Transverse colon (tissue), 4 donors: ENCODE data around the gene HHLA2. TPM values are rescaled to one million over a fixed set of nuclear protein-coding genes. Genes with fewer than 3 reads are reported as not detected.

Source experiments
- DNase-seq: peaks from one replicate; pipeline ENCODE4 v3.0.0-alpha.2; 2019
- H3K27ac ChIP-seq, 4 donors: fragments of 200-600 bp; sonication (generic); 2 replicates each; pipeline ENCODE4 v1.5.1; 2016 to 2018; ENCODE audit warnings: inconsistent platforms in 4 of 4
- H3K27me3 ChIP-seq: fragments of 200-600 bp; sonication (generic); 2 replicates; pipeline ENCODE4 v1.5.1; 2017; ENCODE audit warnings: inconsistent platforms
- H3K36me3 ChIP-seq, 4 donors: fragments of 200-600 bp; sonication (generic); 2 replicates each; pipeline ENCODE4 v1.5.1; 2017 to 2019; ENCODE audit warnings: inconsistent platforms in 4 of 4
- H3K4me1 ChIP-seq, 4 donors: fragments of 200-600 bp; sonication (generic); 2 replicates each; pipeline ENCODE4 v1.5.1; 2017 to 2020; ENCODE audit warnings: inconsistent platforms in 4 of 4
- H3K4me3 ChIP-seq, 4 donors: fragments of 200-600 bp; sonication (generic); 1 replicate in 1 of 4; 2 replicates in 3 of 4; pipeline versions ENCODE4 v1.5.1 to v1.6.1; 2017 to 2019; ENCODE audit warnings: inconsistent platforms in 4 of 4
- H3K9me3 ChIP-seq, 2 donors: fragments of 200-600 bp; sonication (generic); 2 replicates each; pipeline ENCODE4 v1.5.1; 2017 to 2019; ENCODE audit warnings: inconsistent platforms in 2 of 2
- CTCF ChIP-seq, 5 experiments: fragments of 200-600 bp in 3 of 5; fragments of 450-650 bp in 2 of 5; sonication (generic) in 3 of 5; IDR thresholded peaks; 1 replicate in 2 of 5; 2 replicates in 3 of 5; pipeline ENCODE4 v1.5.1; 2016 to 2017; ENCODE audit warnings: antibody characterized with exemption in 5 of 5, inconsistent platforms in 3 of 5, mild to moderate bottlenecking in 2 of 5, moderate library complexity in 1 of 5
- EP300 ChIP-seq: sonication (generic); formaldehyde crosslinking; IDR thresholded peaks from one replicate; pipeline ENCODE4 v1.6.1; 2017; ENCODE audit warnings: antibody characterized with exemption, low read depth
- POLR2A ChIP-seq: fragments of 450-650 bp; IDR thresholded peaks from one replicate; pipeline ENCODE4 v1.6.1; 2016; ENCODE audit warnings: antibody characterized with exemption, mild to moderate bottlenecking, moderate library complexity
- POLR2AphosphoS5 ChIP-seq, 3 donors: sonication (generic); formaldehyde crosslinking; IDR thresholded peaks; one replicate each; pipeline ENCODE4 v1.6.1; 2016; ENCODE audit warnings: antibody characterized with exemption in 3 of 3
- WGBS, 2 donors: methylation state at CpG; one replicate each; pipeline ENCODE4 v1.1.5; 2018; ENCODE audit warnings: low coverage in 1 of 2; 5-methylcytosine and 5-hydroxymethylcytosine counted together
- in situ Hi-C, 4 donors: fragments of 200-750 bp; cut with MboI; loops; one replicate each; pipeline versions ENCODE4 v1.15.0 to v1.15.1; 2017; ENCODE audit warnings: low sequenced_read_pairs in 3 of 4, low pct_ligation_motif_present in 1 of 4, low pct_unique_long_range_greater_than_20kb in 1 of 4
- intact Hi-C: fragments of 100-400 bp; cut with DNase I; formaldehyde crosslinking; loops from one replicate; pipeline ENCODE4 v1.15.1; 2023; ENCODE audit warnings: low total_unique reads
- total RNA-seq, 4 donors: library from RNA; depleted of rRNA; stranded (reverse); fragments of >200 nt; gene quantifications; one replicate each; pipeline ENCODE4 v1.1.0, GENCODE V29; 2016

The HHLA2 gene
- total RNA-seq, 4 donors from 2014 or later, result 26.7 to 226 (median 204) TPM

DNA sequence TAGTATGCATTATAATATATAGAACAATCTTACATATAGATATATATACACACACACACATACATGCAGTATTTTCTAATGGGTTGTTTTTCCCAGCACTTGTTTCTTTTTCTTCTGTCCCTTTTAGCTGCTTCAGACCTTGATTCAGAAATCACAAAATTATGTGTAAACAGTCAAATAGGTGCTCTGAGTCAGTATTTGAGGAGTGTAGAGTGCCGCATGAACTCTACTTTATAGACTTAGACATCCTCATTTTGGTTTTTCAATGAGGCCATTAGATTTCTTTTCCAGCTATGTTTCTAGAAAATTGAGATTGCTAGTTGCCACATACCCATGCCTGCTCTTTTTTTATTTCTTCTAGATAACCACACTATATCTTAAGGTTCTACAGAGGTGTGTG lies 58.2 kb downstream of the HHLA2 start:
- no peaks in the 10 kb centered on the region for H3K27me3 ChIP-seq
- 91 to 100% methylated on average over 1 of the region's 1 CpG for WGBS, 2 donors
- H3K4me3 ChIP-seq, result no peak overlapping the region
- TF ChIP-seq CTCF (IDR thresholded peaks at IDR 0.05) (no peak), POLR2AphosphoS5 (IDR thresholded peaks at IDR 0.05) (no peak)
- H3K4me1 ChIP-seq, result no peaks in the 10 kb centered on the region
- H3K36me3 ChIP-seq, result no peaks in the 10 kb centered on the region
- no peak overlapping the region for H3K27ac ChIP-seq
- no peaks in the 10 kb centered on the region for H3K9me3 ChIP-seq
- in situ Hi-C loops, result no loop called here
- intact Hi-C loops, result no loop called here
- no peak for DNase-seq

DNA sequence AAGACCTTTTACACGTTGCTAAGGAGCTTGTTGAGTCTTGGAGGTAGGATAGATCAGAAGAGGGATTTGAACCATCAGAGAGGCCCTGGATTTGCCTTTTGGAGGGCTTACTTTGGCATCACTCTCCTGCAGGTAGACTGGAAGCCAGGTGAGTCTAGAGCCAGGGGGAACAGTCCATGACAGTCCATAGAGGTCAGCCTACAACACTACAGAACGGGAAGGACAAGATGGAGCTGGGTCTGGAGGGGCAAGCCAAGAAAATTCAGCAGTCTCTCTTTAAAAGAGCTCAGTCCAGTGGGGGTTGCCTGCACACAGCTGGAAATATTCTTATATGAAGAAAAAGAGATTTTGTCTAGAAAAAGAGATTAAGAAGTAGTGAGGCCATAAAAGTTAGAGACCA lies 60.7 kb downstream of the HHLA2 start:
- Histone ChIP-seq H3K4me3 (no peak overlapping the region), H3K4me1 (no peaks in the 10 kb centered on the region), H3K9me3 (no peaks in the 10 kb centered on the region), H3K36me3 (no peaks in the 10 kb centered on the region), H3K27me3 (no peaks in the 10 kb centered on the region), H3K27ac (no peak overlapping the region)
- intact Hi-C loops (no loop called here), in situ Hi-C loops (no loop called here)
- TF ChIP-seq POLR2AphosphoS5 (IDR thresholded peaks at IDR 0.05), result no peak
- TF ChIP-seq EP300, result no peak
- no peak for TF ChIP-seq POLR2A
- TF ChIP-seq CTCF (IDR thresholded peaks at IDR 0.05), result no peak
- DNase-seq, result no peak
- WGBS, 2 donors, result 84 to 92% methylated on average over 2 of the region's 2 CpGs

DNA sequence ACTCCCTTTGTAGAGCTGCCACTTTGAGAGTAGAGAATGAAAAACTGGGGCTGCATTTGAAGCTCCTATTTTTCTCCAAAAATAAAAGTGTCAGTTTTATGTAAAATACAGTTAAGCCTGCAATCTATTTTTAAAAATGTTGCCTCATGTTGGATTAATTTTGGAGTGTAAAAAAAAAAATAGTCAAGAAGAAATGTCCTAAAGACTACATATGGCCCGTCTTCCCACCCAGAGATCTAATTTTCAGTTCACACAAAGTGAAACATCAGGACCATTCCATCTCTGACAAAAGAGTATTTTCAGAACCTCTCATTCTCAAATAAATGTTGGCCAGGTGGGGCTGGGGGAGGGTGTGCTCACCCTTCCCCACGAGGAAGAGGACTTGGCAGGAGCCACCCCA lies 62.7 kb downstream of the HHLA2 start:
- H3K36me3 ChIP-seq, result no peaks in the 10 kb centered on the region
- DNase-seq, result no peak
- no peak for TF ChIP-seq EP300
- 77 to 92% methylated on average over 1 to 2 of the region's 2 CpGs for WGBS, 2 donors
- H3K27ac ChIP-seq, result no peak overlapping the region
- H3K4me3 ChIP-seq, result no peak overlapping the region
- in situ Hi-C loops, result no loop called here
- no peaks in the 10 kb centered on the region for H3K4me1 ChIP-seq
- H3K27me3 ChIP-seq, result no peaks in the 10 kb centered on the region
- no peaks in the 10 kb centered on the region for H3K9me3 ChIP-seq
- intact Hi-C loops, result no loop called here

DNA sequence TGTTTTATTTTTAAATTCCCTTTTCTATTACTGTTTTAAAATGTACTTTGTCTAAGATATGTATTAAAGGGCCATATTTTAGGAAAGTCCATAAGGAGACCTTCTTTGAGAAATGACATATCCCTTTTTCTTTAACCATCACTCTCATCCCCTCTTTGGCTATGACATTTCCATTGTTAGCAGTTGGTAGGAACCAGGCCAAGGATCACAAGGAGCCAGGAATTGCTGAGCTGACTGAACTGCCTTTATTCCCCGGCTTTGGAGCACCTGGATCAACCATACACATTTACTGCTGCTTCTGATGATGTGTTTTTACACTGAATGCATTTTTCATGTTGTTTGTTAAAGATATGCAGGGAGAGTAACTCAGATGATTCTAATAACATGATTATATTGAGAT lies 79.7 kb downstream of the HHLA2 start:
- no peaks in the 10 kb centered on the region for H3K27me3 ChIP-seq
- TF ChIP-seq EP300 (no peak), POLR2AphosphoS5 (IDR thresholded peaks at IDR 0.05) (no peak), POLR2A (no peak), CTCF (IDR thresholded peaks at IDR 0.05) (no peak)
- H3K9me3 ChIP-seq, result no peaks in the 10 kb centered on the region
- no peaks in the 10 kb centered on the region for H3K36me3 ChIP-seq
- no peak overlapping the region for H3K4me3 ChIP-seq
- H3K27ac ChIP-seq, result no peak overlapping the region
- WGBS, 2 donors, result 25% methylated on average over 1 of the region's 1 CpG; no CpG with 5 or more reads in 1 of the 2 donors
- H3K4me1 ChIP-seq, result no peaks in the 10 kb centered on the region
- in situ Hi-C loops, result no loop called here
- intact Hi-C loops, result no loop called here
- DNase-seq, result no peak

DNA sequence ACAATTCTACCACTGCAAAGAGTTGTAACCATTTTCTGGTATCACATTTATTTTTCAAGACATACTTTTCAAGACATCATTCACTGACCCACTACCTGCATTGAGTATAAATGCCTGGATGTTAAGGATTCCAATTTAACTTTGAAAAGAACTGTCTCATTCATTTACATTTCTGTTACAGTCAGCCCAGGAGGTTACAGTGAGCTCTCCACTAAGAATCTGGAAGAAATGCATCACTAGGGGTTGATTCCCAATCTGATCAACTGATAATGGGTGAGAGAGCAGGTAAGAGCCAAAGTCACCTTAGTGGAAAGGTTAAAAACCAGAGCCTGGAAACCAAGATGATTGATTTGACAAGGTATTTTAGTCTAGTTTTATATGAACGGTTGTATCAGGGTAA lies 81.0 kb downstream of the HHLA2 start:
- no peak overlapping the region for H3K27ac ChIP-seq
- in situ Hi-C loops, result no loop called here
- no peaks in the 10 kb centered on the region for H3K9me3 ChIP-seq
- DNase-seq, result no peak
- H3K36me3 ChIP-seq, result no peaks in the 10 kb centered on the region
- intact Hi-C loops, result no loop called here
- no peaks in the 10 kb centered on the region for H3K27me3 ChIP-seq
- H3K4me1 ChIP-seq, result no peaks in the 10 kb centered on the region
- 82 to 93% methylated on average over 1 of the region's 1 CpG for WGBS, 2 donors
- TF ChIP-seq POLR2AphosphoS5 (IDR thresholded peaks at IDR 0.05) (no peak), CTCF (IDR thresholded peaks at IDR 0.05) (no peak), EP300 (no peak), POLR2A (no peak)
- H3K4me3 ChIP-seq, result no peak overlapping the region
